Measurements from ENCODE around the gene TNIP3.
"Not testable (repeated sequence)": the region's sequence is repeated elsewhere in the genome, so short reads cannot be mapped to it uniquely, and the experiment has no call there.

TNIP3 gene

GRCh38 chr4:121177246-121178137 lies 13.4 kb upstream of the TNIP3 start:
- DNase-seq, result no peak

- DNase-seq, result no peak
These were observed 12.2 kb upstream of the TNIP3 start for GRCh38 chr4:121176082-121176934.

DNA sequence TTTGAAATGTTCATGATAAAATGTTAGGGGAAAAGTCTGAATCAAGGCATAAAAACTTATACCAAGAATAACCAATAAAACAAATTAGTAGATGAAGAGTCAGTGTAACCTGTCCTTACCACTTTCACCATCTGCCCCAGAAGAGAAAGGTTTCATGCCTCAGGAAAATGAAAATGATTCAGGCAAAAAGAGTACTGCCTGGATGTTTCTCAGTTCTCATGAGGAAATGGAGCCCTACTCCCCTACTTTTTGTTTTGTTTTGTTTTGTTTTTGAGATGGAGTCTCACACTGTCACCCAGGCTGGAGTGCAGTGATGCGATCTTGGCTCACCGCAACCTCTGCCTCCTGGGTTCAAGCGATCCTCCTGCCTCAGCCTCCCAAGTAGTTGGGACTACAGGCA lies 7.4 kb upstream of the TNIP3 start:
- not testable (repeated sequence) for DNase-seq

- DNase-seq, result no peak
These were observed 4.5 kb upstream of the TNIP3 start for GRCh38 chr4:121168446-121169281.

GRCh38 chr4:121166976-121167375 lies 2.9 kb upstream of the TNIP3 start:
- DNase-seq, result no peak

DNA sequence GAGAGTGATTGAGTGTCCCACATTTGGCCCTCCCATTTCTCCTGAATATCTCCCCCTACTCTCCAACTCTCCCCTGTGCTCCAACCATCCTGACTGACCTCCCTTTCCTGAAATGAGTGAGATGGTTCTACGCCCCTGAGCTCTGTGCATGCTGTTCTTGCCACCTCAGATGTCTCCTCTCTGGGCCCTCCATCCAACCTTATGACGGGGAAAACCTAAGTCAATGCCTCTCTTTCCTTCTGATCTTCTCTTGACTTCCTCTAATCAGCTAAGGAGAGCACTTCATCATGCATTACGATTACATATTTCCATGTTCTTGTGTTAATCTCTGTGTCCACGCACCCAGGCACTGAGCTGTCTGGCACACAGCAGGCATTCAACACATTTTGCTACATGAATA lies 1.1 kb upstream of the TNIP3 start:
- no peak for DNase-seq

DNA sequence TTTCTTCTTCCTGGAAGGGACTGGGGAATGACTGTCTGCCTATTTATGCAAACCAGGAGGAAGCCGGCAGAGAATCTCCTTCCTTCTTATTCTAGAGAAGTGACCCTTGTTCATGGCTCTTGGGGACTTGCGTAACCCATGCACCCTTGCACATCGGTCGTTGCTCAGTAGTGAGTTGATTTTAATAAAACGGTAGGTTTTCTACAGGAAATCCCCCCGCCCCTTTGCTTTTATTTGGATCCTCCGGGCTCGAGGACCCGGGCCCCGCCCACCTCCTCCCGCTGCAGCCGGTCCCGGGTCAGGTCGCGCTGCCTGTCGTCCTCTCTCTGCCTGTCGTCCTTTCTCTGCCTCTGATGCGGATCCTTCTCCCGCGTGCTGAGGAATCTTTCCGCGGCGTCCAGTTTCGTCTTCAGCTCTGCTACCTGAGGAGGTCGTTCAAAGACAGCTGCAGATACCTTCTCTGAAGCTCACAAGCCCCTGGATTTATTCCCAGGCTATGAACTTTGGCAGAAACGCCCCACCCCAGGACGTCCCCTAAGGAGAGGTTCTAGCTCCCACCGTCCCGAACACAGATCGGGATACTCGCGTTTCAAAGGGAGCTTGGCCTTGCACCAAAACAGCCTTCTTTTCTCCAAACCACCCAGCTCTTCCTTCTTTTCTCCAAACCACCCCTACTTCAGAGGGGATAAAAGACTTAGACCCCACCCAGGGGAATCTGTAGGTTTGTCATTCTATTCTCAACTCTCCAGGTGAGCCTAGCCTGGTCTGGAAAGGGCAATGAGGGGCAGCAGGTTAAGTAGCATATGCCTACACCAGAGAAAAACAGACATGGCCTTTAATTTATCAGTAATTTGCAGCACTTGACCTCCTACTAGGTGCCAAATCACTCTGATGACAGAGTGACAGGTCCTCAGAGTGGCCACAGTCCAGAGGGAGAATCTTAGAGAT lies 7.0 kb downstream of the TNIP3 start:
- DNase-seq, result no peak

DNA sequence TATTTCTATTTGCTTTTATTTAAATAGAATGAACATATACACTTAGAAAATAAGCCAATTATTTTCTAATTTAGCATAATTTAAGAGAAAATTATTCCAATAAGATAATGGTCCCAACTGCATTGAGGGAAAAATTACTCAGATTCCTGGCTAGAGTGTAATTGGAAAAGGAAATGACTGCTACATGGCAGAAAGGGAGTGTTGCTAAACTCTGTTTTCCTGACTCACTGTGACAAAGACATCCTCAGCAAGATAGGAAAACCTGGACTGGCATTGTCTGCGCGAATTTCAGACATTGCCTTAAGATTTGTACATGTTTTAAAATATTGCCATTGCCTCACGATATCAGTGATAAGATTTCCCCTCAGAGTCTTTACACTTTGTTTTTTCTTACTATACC lies 8.2 kb downstream of the TNIP3 start:
- no peak for DNase-seq

DNA sequence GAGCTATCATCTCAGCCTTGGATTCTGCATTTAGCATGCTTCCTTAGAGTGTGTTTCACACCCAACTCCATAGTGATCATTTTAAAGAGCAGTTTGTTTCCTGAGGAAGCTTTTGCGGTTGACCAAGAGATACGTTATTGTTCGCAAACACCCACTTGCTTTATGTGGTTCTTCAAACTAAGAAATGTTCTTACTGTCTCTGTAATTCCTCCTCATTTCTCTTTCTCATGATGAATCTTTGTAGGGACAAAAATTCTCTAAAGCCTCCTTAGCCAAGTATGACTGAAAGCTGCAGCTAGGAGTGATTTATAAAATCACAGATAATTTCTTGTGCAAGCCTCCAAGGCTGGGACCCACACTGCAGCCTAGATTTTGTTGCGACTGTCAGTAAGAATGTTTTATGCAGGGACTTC lies 10.0 kb downstream of the TNIP3 start:
- no peak for DNase-seq

- DNase-seq, result no peak
These were observed 12.2 kb downstream of the TNIP3 start for GRCh38 chr4:121151942-121152341.

- DNase-seq, result no peak
These were observed 13.6 kb downstream of the TNIP3 start for GRCh38 chr4:121150486-121150885.

DNA sequence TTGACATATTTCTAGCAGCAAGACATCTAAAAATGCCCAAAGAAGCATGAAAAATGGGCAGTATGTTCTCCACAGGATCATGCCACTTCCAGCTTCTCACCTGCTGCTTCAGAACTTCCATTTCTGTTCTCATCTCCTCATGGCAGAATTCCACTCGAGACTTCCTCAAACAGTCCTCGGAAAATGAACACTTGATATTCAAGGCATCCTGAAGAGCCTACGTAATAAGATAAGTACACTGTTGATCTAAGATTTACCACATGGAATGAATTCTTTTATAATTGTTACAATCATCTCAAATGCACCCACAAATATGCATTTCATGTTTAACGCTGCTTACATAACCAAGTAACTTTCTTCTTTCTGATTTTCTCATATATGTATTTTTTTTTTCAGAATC lies 14.1 kb downstream of the TNIP3 start:
- DNase-seq, result no peak

GRCh38 chr4:121148621-121149020 lies 15.5 kb downstream of the TNIP3 start:
- no peak for DNase-seq

DNA sequence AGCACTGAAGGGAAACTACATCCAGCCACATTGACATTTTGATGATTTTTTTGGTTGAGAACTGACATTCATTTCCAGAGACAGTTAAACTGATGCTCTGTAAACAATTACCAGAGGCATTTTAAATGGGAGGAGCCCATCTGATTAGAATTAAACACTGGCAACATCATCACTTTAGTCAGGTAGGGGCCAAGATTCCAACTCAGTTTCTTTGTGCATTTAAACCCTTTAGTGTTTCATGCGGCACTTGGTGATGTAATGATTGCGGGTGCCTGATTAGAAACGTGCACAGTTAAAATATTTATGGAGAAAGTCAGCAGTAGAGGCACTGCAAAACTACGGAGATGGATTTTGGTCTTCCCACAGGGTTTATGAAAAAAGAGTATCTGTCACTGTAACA lies 16.1 kb downstream of the TNIP3 start:
- no peak for DNase-seq

DNA sequence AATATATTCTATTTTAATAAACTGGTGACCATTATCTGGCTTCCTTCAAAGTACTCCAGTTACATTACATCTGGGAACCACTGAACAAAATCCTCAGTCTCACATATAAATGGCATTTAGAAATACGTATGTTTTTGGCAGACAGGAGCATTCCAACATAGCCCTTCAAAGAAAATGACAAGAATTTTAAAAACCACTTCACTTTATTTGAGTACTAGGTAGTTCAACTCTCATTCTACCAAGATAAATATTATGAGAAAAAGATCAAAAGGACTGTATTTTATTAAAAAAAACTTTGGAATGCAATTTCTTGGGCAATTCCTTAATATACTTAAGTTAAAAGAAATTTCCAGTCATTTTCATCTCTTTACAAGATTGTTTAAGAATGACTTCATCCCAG lies 17.6 kb downstream of the TNIP3 start:
- DNase-seq, result no peak

- no peak for DNase-seq
These were observed 18.7 kb downstream of the TNIP3 start for GRCh38 chr4:121145430-121145829.

GRCh38 chr4:121144021-121144420 lies 20.1 kb downstream of the TNIP3 start:
- no peak for DNase-seq

DNA sequence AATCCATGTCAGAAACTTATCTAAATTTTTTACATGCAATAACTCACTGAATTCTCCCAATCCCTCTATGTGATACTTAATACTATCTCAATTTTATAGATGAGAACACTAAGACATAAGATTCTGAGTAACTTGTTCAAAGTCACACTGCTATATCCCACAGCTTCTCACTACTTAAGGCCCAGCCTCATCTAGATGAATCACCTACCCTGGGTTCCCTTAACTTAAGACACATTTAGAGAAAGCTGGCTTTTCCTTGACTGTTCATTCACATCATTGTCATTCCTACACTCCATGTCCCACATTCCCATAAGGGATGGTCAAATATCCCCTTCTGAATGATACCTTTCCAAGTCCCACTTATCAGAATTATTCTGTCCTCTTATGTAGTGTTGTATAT lies 21.0 kb downstream of the TNIP3 start:
- no peak for DNase-seq

GRCh38 chr4:121140716-121141460 lies 23.2 kb downstream of the TNIP3 start:
- no peak for DNase-seq

- DNase-seq, result no peak
These were observed 24.4 kb downstream of the TNIP3 start for GRCh38 chr4:121139533-121140222.

All from NCI-H524 treated with DMSO at 0.1 percent for 48 hours (cell line).